GM18519 (cell line): ENCODE results near the gene UBE2D2.
A peak's percentile ranks its signal among the peaks of the same experiment; 100 is the strongest.

ENCODE experiments used
- ATAC-seq: cut with Tn5 transposase; IDR thresholded peaks from one replicate; pipeline ENCODE4 v1.9.1; 2021; ENCODE audit warnings: mild to moderate bottlenecking, moderate library complexity; ENCODE audit not compliant: unreplicated experiment, low FRiP score

The UBE2D2 gene

GRCh38 chr5:139634028-139634325 lies 72.8 kb downstream of the UBE2D2 start:
- no peak for ATAC-seq

DNA sequence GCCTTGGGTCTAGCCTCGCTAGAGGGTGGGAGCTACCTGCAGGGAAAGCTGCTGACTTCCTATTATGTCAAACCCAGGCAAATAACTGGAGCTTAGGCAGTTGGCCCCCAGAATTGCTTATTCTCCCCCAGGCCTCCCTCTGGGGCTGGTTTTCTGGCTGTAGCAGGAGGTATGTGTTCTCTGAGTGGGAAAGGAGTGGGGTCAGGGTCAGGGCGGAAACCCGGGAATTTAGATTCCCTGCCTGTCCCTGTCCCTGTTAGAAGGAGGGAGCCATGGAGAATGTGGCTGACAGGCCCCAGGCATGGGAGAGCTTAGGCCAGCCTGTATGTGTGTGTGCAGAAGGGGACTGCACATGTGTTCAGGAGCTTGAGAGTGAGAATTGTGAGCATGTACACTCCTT lies 73.4 kb downstream of the UBE2D2 start:
- ATAC-seq, result no peak

DNA sequence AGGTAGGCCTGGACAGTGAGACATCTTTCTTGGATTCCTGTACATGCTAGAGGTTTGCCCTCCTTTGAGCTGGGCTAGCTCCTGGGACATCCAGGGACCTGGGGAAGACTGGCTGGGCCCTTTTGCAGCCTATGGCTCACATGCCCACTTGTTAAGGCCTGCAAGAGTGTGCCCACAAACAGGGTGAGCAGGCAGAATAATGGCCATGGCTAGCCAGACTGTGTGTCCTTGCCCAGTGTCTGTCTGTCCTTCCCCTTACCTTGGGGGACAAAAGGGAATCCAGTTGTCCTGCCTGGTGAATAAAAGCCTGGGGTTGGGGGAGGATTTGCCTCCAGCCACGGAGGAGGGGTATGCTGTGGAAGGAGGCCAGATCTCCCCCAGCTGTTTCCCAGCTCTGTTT lies 74.1 kb downstream of the UBE2D2 start:
- no peak for ATAC-seq

DNA sequence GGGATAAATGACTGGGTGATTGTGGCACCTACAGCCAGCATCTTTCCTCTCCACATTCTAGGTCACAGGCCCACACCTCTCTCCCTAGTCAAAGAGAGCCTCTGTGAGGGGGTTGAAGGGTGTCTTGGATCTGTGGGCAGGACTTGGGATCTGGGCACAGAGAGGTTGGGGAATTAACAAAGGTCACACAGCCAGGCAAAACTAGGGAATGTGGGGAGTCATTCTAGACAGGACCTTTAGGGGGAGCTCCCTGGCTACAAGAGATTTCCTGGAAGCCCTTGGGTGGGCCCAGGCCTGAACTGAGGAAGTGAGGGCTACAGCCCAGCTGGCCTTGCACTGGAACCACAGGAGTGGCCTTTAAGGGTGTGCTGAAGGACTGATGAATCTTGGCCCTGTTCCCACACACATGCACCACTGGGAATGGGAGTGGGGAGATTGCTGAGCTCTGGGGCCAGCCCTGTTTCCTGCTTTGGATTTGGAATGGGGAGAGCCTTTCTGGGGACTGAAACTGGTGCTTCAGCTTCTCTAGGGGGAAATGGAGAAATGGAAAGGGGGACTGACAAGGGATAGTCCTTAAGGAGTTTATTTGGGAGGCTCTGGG lies 74.6 kb downstream of the UBE2D2 start:
- ATAC-seq, result no peak

- ATAC-seq, result peak; percentile 57
Observed at GRCh38 chr5:139636207-139636792, 75.2 kb downstream of the UBE2D2 start.

GRCh38 chr5:139636975-139637408 lies 75.9 kb downstream of the UBE2D2 start:
- no peak for ATAC-seq

- no peak for ATAC-seq
Observed at GRCh38 chr5:139637438-139638089, 76.4 kb downstream of the UBE2D2 start.

DNA sequence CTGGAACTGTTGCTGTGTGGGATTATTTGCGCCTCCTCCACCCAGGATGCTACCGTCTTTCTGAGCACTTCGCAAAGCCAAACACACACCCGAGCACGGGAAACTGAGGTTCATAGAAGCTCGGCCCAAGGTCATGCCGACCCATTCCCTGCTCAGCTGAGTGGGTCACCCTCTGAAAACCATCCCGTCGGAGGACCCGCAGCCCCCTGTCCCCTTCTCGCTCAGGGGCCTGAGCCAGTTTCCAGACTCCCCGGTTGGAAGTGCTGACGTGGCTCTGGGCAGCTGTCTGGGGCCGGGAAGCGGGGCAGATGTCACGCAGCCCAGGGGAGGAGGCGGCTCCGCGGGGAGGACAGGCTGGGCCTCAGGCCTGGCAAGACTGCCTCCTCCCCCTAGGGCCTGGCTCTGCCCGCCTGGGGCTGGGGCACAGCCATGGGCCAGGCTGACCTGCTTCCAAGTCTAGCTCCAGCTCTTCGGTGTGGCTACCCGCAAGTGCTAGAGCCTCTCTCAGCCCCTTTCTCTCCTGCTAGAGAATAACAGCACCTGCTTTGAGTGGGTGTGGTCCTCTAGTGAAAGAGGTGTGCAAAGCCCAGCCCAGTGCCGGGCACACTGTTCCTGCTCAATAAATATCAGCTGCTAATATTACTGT lies 77.1 kb downstream of the UBE2D2 start:
- no peak for ATAC-seq

- no peak for ATAC-seq
Observed at GRCh38 chr5:139638736-139639618, 77.8 kb downstream of the UBE2D2 start.

DNA sequence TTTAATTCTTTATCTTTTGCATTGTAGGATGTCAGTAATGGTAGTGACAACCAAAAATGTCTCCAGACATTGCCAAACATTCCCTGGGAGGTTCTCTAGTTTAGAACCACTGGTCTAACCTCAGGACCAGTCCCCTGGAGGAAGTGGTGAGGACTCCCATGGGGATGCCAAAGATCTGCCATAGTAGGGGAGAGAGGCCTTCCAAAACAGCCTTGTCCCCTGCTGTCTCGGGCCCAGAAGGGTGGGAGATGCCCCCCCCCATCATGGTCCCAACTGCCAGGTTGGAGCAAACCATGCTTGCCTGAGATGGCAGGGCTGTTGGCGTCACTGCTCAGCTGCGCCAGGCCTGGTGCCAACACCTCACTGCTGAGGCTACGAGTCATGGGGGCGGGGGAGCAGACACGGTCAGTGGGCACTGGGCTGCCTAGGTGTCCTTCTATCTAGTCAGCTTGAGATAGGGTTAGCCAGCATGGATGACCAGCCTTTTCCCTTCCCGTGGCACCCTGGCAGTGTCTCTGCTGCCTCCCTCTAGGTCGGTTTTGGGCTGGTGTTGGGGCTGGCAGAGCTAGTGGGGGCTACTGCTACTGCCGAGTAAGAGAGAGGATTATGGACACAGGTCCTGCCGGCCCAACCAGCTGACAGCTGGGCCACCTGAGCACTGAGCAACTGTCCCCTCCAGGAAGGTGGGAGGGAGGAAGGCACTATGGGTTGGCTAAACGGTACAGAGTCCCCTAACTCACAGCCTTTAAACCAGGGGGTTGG lies 78.7 kb downstream of the UBE2D2 start:
- ATAC-seq, result no peak

GRCh38 chr5:139640421-139641115 lies 79.4 kb downstream of the UBE2D2 start:
- no peak for ATAC-seq

GRCh38 chr5:139641116-139642080 lies 80.3 kb downstream of the UBE2D2 start:
- no peak for ATAC-seq

DNA sequence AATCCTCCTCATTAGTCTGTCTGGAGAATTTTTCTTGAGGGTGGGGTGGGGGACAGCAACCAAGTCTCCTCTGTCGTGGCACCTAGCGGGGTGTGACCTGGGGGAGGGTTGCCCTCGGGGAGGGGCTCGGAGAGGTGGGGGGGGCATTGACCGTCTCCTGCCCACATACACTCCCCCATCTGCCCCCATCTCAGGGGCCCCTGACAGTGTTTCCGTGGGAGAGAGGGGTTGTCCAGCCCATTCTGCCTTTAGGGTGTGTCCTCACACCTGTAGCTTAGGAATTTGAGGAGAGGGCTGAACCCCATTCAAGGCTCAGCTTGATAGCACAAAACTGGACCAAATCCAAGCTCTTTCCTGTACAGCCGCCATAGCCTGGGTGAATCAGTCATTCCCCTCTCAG lies 81.1 kb downstream of the UBE2D2 start:
- no peak for ATAC-seq

DNA sequence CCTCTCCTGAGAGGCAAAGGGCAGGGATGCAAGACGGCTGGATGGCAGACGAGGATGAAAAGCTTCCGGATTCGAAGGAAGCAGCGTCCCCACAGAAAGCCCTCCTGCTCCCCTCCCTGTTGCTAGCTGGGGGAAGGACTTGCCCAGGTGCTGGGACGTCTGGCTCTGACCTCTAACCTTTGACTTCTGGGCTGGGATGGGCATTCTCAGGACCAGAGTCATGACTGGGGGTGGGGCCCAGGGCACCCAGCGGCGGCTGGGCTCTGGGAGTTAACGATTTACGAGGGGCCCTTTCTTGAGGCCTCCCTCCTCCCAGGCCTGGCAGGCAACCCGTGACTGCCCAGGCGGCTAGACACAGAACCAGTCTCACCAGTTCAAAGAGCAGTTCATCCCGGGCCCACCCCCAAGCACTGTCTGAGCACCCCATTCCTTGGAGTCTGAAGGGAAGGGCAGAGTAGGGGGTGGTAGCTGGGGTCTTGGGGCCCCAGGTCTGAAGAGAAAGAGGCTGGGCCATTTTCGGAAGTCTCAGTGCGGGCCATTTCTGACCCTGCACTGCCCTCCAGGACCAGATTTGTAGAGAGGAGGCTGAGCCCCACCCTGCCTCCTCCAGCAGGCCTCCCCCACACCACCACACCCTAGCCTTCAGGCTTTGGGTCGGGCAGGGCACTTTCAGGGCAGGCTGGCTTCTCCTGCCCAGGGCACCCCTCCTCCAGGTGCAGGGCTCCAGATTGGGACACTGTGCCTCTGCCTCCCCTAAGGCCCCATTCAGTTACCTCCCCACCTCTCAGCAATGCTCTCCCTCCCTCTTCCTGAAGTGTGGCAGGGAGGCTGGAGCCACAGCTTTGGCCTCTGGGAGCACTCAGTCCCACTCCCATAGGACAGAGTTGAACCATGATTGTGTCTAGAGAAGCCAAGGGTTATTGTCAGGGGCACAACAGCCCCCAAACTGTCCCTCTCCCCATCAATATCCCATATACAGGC lies 82.0 kb downstream of the UBE2D2 start:
- ATAC-seq, result no peak

- ATAC-seq, result no peak
Observed at GRCh38 chr5:139644001-139644456, 82.9 kb downstream of the UBE2D2 start.

- no peak for ATAC-seq
Observed at GRCh38 chr5:139644646-139645429, 83.7 kb downstream of the UBE2D2 start.
